ENCODE data around the gene ENTHD1.

ENTHD1 gene

DNA sequence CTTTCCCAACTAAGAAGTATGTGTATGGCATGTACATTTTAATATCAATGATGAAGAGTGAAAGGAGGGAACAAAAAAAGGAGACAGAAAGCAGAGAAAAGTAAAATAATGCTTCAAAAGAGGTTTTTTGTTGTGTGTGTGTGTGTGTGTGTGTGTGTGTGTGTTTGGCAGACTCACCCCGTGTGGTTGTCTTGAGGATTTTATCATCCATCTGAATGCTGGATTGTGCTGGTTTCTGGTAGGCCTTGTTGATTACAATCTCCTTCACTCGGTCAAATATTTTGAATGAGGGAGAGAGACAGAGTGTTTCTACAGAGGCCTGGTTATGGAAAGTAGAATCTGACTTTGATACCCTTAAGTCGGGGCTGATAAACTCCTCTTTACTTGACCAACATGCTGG lies 128.5 kb downstream of the ENTHD1 start:
- DNase-seq (ENCODE audit: extremely low read depth, low read depth) = no peak
- TF ChIP-seq, protein P1, sequence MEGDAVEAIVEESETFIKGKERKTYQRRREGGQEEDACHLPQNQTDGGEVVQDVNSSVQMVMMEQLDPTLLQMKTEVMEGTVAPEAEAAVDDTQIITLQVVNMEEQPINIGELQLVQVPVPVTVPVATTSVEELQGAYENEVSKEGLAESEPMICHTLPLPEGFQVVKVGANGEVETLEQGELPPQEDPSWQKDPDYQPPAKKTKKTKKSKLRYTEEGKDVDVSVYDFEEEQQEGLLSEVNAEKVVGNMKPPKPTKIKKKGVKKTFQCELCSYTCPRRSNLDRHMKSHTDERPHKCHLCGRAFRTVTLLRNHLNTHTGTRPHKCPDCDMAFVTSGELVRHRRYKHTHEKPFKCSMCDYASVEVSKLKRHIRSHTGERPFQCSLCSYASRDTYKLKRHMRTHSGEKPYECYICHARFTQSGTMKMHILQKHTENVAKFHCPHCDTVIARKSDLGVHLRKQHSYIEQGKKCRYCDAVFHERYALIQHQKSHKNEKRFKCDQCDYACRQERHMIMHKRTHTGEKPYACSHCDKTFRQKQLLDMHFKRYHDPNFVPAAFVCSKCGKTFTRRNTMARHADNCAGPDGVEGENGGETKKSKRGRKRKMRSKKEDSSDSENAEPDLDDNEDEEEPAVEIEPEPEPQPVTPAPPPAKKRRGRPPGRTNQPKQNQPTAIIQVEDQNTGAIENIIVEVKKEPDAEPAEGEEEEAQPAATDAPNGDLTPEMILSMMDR (IDR thresholded peaks at IDR 0.05; ENCODE audit: low read depth, low read length) = no peak

DNA sequence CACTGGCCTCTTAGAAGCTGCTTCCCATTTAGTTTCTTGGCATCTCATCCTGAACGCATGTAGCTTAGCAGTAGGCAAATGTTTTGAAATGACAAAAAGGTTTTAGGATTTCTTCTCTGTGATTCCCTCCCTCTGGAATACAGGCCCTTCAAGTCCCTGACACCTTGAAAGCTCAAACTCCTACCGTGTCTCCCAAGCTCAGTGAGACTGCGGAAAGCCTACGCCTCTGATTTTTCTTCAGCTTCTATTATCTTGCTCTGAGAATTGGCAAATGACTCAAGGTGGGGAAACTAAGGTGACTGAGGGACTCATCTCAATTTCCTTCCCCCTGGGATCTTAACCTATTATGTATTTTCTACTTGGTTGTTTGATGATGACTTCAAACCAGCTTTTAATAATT lies 130.3 kb downstream of the ENTHD1 start:
- TF ChIP-seq, protein P1 (IDR thresholded peaks at IDR 0.05; ENCODE audit: low read depth, low read length) = no peak
- no peak for DNase-seq (ENCODE audit: extremely low read depth, low read depth)

DNA sequence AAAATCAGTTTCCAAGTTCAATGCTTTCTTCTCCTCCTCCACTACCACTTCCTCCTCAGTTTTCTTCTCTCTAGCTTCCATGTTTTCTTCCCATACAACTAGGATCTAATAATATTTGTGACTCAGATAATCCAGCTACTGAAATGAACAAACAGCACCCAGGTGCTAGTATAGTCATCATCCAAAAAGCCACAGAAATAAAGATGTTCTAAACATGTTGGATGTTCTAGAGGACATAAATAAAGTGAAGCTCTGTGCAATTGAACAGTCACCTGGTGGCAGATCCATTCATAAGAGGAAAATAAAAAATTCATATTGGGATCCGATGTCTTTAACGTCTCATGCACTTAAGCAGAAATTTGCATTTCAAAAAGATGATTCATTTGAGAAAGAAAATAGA lies 142.8 kb downstream of the ENTHD1 start:
- DNase-seq (ENCODE audit: extremely low read depth, low read depth) = no peak
- TF ChIP-seq, protein P1 (IDR thresholded peaks at IDR 0.05; ENCODE audit: low read depth, low read length) = no peak

DNA sequence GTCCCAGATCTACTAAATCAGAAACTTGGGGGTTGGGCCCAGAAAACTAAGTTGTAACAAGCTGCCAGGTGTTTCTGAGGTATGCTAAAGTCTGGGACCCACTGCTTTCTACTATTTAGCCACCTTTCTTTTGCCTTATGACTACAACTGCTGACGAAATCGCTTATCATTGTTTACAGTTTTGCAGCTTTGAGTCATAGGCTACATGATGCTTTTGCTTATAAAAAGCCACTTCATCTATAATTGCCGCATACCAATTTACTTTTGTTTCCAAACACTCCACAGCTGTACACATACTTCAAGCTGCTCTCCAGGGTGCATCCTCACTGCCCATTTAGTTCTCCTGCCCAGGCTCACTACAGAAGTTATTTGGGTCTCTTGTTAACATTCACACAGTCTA lies 144.7 kb downstream of the ENTHD1 start:
- peak; percentile 29 for DNase-seq (ENCODE audit: extremely low read depth, low read depth)
- TF ChIP-seq, protein P1 (IDR thresholded peaks at IDR 0.05; ENCODE audit: low read depth, low read length) = no peak

DNA sequence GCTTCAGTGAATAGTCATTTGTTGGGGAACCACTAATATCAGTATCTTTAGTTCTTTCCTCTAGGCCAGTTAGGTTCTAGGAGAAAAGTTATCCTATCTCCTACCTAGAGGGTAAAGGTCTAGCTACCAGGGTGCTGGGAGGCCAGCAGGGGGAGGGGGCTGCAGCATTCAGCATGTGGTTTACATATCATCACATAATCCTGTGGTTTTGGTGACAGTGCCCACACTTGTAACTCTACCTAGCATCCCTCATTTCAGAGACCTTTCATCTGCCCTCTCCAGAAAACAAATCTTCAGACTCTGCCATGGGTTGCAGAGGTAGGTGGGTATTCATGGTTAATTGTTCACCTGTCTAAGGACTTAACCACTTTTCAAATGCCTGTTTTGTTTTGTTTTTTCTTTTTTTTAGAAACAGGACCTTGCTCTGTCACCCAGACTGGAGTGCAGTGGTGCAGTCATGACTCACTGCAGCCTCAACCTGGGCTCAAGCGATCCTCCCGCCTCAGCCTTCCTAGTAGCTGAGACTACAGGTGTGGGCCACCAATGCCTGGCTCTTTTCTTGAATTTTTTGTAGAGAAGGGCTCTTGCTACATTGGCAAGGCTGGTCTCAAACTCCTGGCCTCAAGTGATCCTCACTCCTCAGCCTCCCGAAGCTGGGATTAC lies 146.8 kb downstream of the ENTHD1 start:
- TF ChIP-seq, protein P1 (IDR thresholded peaks at IDR 0.05; ENCODE audit: low read depth, low read length) = no peak
- DNase-seq (ENCODE audit: extremely low read depth, low read depth) = no peak

DNA sequence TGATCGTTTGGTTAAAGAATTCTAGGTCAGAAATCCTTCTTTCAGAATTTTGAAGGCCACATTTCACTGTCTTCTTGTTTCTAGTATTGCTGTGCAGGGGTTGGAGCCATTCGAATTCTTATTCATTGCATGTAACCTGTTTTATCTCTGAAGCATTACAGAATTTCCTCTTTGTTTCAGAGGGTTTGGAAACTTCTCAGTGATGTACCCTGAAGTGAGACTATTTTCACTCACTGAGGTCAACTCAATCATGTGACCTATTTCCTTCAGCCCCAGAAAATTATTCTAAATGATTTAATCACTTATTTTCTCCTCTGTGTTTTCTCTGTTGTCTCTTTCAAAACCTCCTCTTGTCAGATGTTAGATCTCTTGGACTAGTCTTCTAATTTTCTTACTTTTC lies 147.8 kb downstream of the ENTHD1 start:
- DNase-seq (ENCODE audit: extremely low read depth, low read depth) = no peak
- TF ChIP-seq, protein P1 (IDR thresholded peaks at IDR 0.05; ENCODE audit: low read depth, low read length) = no peak

DNA sequence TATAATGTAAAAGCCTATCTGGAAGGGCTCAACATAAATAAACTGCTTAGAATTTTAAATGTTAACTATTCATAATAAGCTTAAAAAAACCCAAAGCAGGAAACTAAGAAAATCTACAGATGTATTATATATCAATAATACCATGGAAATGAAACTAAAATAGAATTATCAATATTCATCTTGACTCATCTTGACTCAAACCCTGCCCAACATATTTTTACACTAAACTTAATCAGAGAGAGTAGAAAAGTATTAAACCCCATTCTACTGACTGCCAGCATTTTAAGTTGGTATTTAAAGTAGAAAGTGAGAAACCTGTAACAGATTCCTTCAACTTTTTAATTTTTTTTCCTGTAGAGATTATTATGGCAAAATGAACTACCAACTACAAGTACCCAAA lies 149.2 kb downstream of the ENTHD1 start:
- TF ChIP-seq, protein P1 (IDR thresholded peaks at IDR 0.05; ENCODE audit: low read depth, low read length) = no peak
- no peak for DNase-seq (ENCODE audit: extremely low read depth, low read depth)

All from AG09319 (cell line).